Measurements from ENCODE around the gene FAM186B. TPM values are rescaled to one million over a fixed set of nuclear protein-coding genes. Genes with fewer than 3 reads are reported as not detected.

FAM186B gene
- total RNA-seq, 1 donor from 2014 or later: 0.13 TPM

- DNase-seq (ENCODE audit: low read depth in 2 of 2): peak; percentile 87 to 94
Observed at GRCh38 chr12:49567611-49568441, 37.6 kb downstream of the FAM186B start, which contains the start of gene MCRS1. TSS of gene MCRS1 (minus strand) at chr12:49568142. CDS start at chr12:49566731, 1,411 bp downstream.

- DNase-seq (ENCODE audit: low read depth in 2 of 2): no peak
Observed at GRCh38 chr12:49567302-49567610, 38.2 kb downstream of the FAM186B start.

- DNase-seq (ENCODE audit: low read depth in 2 of 2): no peak
Observed at GRCh38 chr12:49566361-49566760, 39.1 kb downstream of the FAM186B start.

- no peak for DNase-seq (ENCODE audit: low read depth in 2 of 2)
Observed at GRCh38 chr12:49565406-49566265, 39.8 kb downstream of the FAM186B start.

- DNase-seq (ENCODE audit: low read depth in 2 of 2): no peak
Observed at GRCh38 chr12:49564686-49565405, 40.6 kb downstream of the FAM186B start.

GRCh38 chr12:49563951-49564685 is 41.3 kb downstream of the FAM186B start:
- DNase-seq (ENCODE audit: low read depth in 2 of 2): no peak

- DNase-seq (ENCODE audit: low read depth in 2 of 2): no peak
Observed at GRCh38 chr12:49562831-49563230, 42.6 kb downstream of the FAM186B start.

GRCh38 chr12:49562233-49562632 is 43.2 kb downstream of the FAM186B start:
- DNase-seq (ENCODE audit: low read depth in 2 of 2): no peak

- no peak for DNase-seq (ENCODE audit: low read depth in 2 of 2)
Observed at GRCh38 chr12:49560695-49561094, 44.7 kb downstream of the FAM186B start.

- DNase-seq (ENCODE audit: low read depth in 2 of 2): no peak
Observed at GRCh38 chr12:49559011-49559675, 46.3 kb downstream of the FAM186B start.

- no peak for DNase-seq (ENCODE audit: low read depth in 2 of 2)
Observed at GRCh38 chr12:49558526-49558925, 46.9 kb downstream of the FAM186B start.

GRCh38 chr12:49557917-49558215 is 47.6 kb downstream of the FAM186B start:
- DNase-seq (ENCODE audit: low read depth in 2 of 2): no peak

- no peak for DNase-seq (ENCODE audit: low read depth in 2 of 2)
Observed at GRCh38 chr12:49557187-49557916, 48.1 kb downstream of the FAM186B start.

GRCh38 chr12:49556391-49557186 is 48.9 kb downstream of the FAM186B start:
- no peak for DNase-seq (ENCODE audit: low read depth in 2 of 2)

- no peak for DNase-seq (ENCODE audit: low read depth in 2 of 2)
Observed at GRCh38 chr12:49555631-49556390, 49.6 kb downstream of the FAM186B start.

GRCh38 chr12:49554266-49554665 is 51.2 kb downstream of the FAM186B start:
- no peak for DNase-seq (ENCODE audit: low read depth in 2 of 2)

- peak in 1 of 2 donors; percentile 50 for DNase-seq (ENCODE audit: low read depth in 2 of 2)
Observed at GRCh38 chr12:49553512-49554088, 51.8 kb downstream of the FAM186B start.

- no peak for DNase-seq (ENCODE audit: low read depth in 2 of 2)
Observed at GRCh38 chr12:49552899-49553298, 52.5 kb downstream of the FAM186B start.
